ENCODE measurements around the gene CCL21. TPM values are rescaled to one million over a fixed set of nuclear protein-coding genes. Genes with fewer than 3 reads are reported as not detected.

The CCL21 gene
- total RNA-seq, 1 experiment from 2014 or later: not detected

DNA sequence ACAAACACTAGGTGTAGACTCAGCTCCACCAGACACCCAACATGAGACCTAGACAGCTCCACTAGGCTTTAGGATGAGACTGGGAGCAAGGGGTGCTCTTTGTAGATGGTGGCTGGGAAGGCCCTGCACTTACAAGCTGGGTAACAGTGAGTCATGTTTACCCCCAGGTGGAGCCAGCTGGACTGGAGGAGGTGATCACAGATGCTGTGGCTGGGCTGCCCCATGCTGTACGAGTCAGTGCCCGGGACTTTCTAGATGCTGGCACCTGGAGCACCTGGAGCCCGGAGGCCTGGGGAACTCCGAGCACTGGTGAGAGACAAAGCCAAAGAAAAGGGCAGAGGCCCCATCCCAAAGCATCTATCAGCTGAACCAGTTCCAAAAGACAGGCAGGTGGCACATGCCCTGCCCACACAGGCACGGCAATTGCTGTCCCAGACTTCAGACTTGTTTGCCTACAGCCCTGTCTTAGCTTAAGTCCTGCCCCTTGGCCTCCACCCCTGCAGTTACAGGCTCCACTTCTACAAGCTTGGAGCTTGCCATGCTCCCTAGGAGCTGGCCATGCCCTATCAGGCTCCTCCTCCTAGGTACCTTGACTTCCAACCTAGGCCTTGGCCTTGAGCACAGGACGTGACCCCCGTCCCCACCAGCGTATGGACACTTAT lies 50.2 kb downstream of the CCL21 start:
- TF ChIP-seq, protein P1, sequence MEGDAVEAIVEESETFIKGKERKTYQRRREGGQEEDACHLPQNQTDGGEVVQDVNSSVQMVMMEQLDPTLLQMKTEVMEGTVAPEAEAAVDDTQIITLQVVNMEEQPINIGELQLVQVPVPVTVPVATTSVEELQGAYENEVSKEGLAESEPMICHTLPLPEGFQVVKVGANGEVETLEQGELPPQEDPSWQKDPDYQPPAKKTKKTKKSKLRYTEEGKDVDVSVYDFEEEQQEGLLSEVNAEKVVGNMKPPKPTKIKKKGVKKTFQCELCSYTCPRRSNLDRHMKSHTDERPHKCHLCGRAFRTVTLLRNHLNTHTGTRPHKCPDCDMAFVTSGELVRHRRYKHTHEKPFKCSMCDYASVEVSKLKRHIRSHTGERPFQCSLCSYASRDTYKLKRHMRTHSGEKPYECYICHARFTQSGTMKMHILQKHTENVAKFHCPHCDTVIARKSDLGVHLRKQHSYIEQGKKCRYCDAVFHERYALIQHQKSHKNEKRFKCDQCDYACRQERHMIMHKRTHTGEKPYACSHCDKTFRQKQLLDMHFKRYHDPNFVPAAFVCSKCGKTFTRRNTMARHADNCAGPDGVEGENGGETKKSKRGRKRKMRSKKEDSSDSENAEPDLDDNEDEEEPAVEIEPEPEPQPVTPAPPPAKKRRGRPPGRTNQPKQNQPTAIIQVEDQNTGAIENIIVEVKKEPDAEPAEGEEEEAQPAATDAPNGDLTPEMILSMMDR (IDR thresholded peaks at IDR 0.05; ENCODE audit: insufficient read depth in 1 of 2, low read depth in 1 of 2, low read length in 1 of 2, severe bottlenecking in 1 of 2, unreplicated experiment in 1 of 2): no peak
- peaks cover 11% of the 10 kb centered on the region for H3K4me1 ChIP-seq
- BruUV-seq (replicated peaks): no TSS peak
- ChIA-PET POLR2A (no interaction called here), CTCF (interaction anchor here (2.4 kb wide), 1 partner anchor 13 kb away, joined by 6 read pairs; the partner anchor contains the start of gene GALT)
- Mint-ChIP-seq H3K4me3 (ENCODE audit: unreplicated experiment) (no peak overlapping the region), H3K9me3 (ENCODE audit: unreplicated experiment) (no peaks in the 10 kb centered on the region), H3K4me1 (ENCODE audit: low read depth, unreplicated experiment) (peaks cover 19% of the 10 kb centered on the region), H3K27ac (ENCODE audit: unreplicated experiment) (no peak overlapping the region), H3K27me3 (ENCODE audit: insufficient read depth, unreplicated experiment) (no peaks in the 10 kb centered on the region), H3K36me3 (ENCODE audit: insufficient read depth, unreplicated experiment) (no peaks in the 10 kb centered on the region)
- no peak overlapping the region for H3K4me3 ChIP-seq (ENCODE audit: low read depth, low read length)
- no peaks in the 10 kb centered on the region for H3K36me3 ChIP-seq (ENCODE audit: control insufficient read depth, insufficient read depth, low read length)
- H3K9me3 ChIP-seq: no peaks in the 10 kb centered on the region
- H3K27me3 ChIP-seq (replicated peaks; ENCODE audit: control insufficient read depth, insufficient read depth, low read length): no peaks in the 10 kb centered on the region
- DNase-seq: no peak
- intact Hi-C loops (cut with micrococcal nuclease; ENCODE audit: unreplicated experiment): loop anchor here (10.0 kb wide), 1 partner anchor 45 kb away; no protein-coding TSS in a partner anchor

Other genes starting within 250 kb of the CCL21 start
- 1.00 and 2.1 TPM in 2 replicates for gene ENHO, start 187.1 kb downstream of the CCL21 start, total RNA-seq (2022)
- 0.26 and 0.39 TPM in 2 replicates for gene CNTFR, start 120.4 kb downstream of the CCL21 start, total RNA-seq (2022)
- gene RPP25L, start 98.0 kb downstream of the CCL21 start, total RNA-seq (2022): 26.2 and 27.4 TPM in 2 replicates
- 66.1 and 70.0 TPM in 2 replicates for gene DCTN3, start 89.6 kb downstream of the CCL21 start, total RNA-seq (2022)
- not detected in 2 replicates for gene ARID3C, start 81.1 kb downstream of the CCL21 start, total RNA-seq (2022)
- 102 and 103 TPM in 2 replicates for gene SIGMAR1, start 72.3 kb downstream of the CCL21 start, total RNA-seq (2022)
- gene GALT, start 63.5 kb downstream of the CCL21 start, total RNA-seq (2022): 50.1 and 52.0 TPM in 2 replicates
- gene IL11RA, start 58.0 kb downstream of the CCL21 start, total RNA-seq (2022): 5.6 and 7.1 TPM in 2 replicates
- gene CCL27, start 47.5 kb downstream of the CCL21 start, total RNA-seq (2022): not detected in 2 replicates
- not detected in 2 replicates for gene CCL19, start 18.9 kb downstream of the CCL21 start, total RNA-seq (2022)
- gene PHF24, start 248.1 kb upstream of the CCL21 start, total RNA-seq (2022): 0.12 TPM in 1 of 2 replicates, not detected in the other